Naive thymus-derived CD8-positive, alpha-beta T cell (primary cell): Measurements from ENCODE around the gene ST8SIA2. TPM values are rescaled to one million over a fixed set of nuclear protein-coding genes. Genes with fewer than 3 reads are reported as not detected.
A peak's percentile ranks its signal among the peaks of the same experiment; 100 is the strongest.

Source experiments
- ATAC-seq, 2 donors: fragments of 150-1000 bp; cut with Tn5 transposase in 1 of 2; sonication (Bioruptor Pico), chemical (Tn5 transposase) in 1 of 2; 1 replicate in 1 of 2; 2 replicates in 1 of 2; pipeline ENCODE4 v1.10.0; 2021; ENCODE audit warnings: mild to moderate bottlenecking in 2 of 2, moderate library complexity in 2 of 2
- POLR2A ChIA-PET: fragments of 350-600 bp; sonication (Branson Sonifier 250); formaldehyde crosslinking; loops from one replicate; lab custom pipeline; 2021; ENCODE audit warnings: antibody characterized with exemption; lab: Charles Lee
- DNase-seq, 10 donors: peaks; one replicate each; pipeline versions ENCODE4 v3.0.0 to v3.0.0-alpha.2; 2020 to 2022
- H3K27ac Mint-ChIP-seq, 10 donors: one replicate each; pipeline ENCODE4 v1.8.0; 2020 to 2022; ENCODE audit warnings: mild to moderate bottlenecking in 10 of 10, mixed read lengths in 10 of 10, moderate library complexity in 4 of 10, inconsistent platforms in 1 of 10
- H3K27me3 Mint-ChIP-seq, 5 donors: one replicate each; pipeline ENCODE4 v1.8.0; 2021 to 2022; ENCODE audit warnings: mixed read lengths in 5 of 5
- H3K36me3 Mint-ChIP-seq, 3 donors: one replicate each; pipeline ENCODE4 v1.8.0; 2020 to 2022; ENCODE audit warnings: mixed read lengths in 3 of 3, mild to moderate bottlenecking in 2 of 3, inconsistent platforms in 1 of 3
- H3K4me1 Mint-ChIP-seq, 4 donors: one replicate each; pipeline ENCODE4 v1.8.0; 2021 to 2022; ENCODE audit warnings: mixed read lengths in 4 of 4
- H3K4me3 Mint-ChIP-seq, 10 donors: one replicate each; pipeline ENCODE4 v1.8.0; 2020 to 2022; ENCODE audit warnings: mild to moderate bottlenecking in 10 of 10, mixed read lengths in 10 of 10, moderate library complexity in 6 of 10, inconsistent platforms in 1 of 10
- H3K9me3 Mint-ChIP-seq, 9 donors: one replicate each; pipeline ENCODE4 v1.8.0; 2020 to 2022; ENCODE audit warnings: mixed read lengths in 9 of 9, mild to moderate bottlenecking in 3 of 9, inconsistent platforms in 1 of 9, moderate library complexity in 1 of 9
- polyA plus RNA-seq, 3 donors: library from polyadenylated mRNA; unstranded; fragments of 300-500 nt; fragmentation: Illumina TruSeq; gene quantifications; one replicate each; pipeline ENCODE4 v1.2.3, GENCODE V29; 2021
- total RNA-seq, 8 experiments: library from RNA in 2 of 8; stranded (reverse) in 2 of 8; gene quantifications; one replicate each; pipeline ENCODE4 v1.2.3 and lab custom pipeline; 2021 to 2026

ST8SIA2 gene
- total and polyA plus RNA-seq, 5 experiments from 2014 or later, result not detected

DNA sequence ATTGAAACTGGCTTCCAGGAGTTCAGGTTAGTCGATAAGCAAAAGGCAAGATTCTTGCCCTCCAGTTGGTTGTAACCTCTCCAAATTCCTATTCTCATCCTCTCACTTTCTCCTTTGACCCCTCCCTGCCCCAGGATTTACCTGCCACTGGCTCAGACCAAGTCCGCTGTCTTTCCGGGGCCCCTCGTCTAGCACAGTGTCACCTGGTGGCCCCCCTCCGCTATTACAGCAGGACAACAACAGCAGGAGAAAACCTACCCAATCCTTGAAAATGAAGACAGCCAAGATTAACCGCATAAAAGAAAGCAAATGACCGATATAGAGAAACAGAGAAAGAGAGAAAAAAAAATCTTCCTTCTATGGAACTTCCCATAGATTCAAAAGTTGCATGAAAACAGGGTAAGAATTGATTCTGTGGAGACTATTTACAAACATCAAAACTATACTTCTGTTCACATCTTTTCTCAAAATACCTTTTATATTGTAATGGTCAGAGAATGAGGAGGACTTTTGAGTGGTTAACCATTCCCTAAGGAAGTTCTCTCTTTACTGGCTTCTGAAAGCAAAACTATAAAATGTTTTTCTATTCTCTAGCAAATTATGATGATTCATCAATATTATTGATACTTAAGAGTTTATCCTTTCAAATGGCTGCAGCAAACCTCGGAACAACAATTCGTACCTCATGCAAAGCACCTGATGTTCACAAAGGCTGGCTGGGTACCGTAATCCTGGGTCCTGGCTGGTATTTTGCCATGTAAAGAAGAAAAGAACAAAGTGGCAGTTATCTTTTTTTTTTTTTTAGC, 10.0 kb upstream of the ST8SIA2 start:
- ATAC-seq (no peak), DNase-seq (peak in 1 of 10 donors; percentile 1)
- Mint-ChIP-seq H3K4me1 (no peaks in the 10 kb centered on the region), H3K9me3 (peaks cover 0 to 16% (median 4%) of the 10 kb centered on the region in 9 donors), H3K27me3 (peaks cover 23 to 63% (median 30%) of the 10 kb centered on the region in 5 donors), H3K4me3 (no peak overlapping the region), H3K36me3 (peaks cover 0 to 3% (median 0%) of the 10 kb centered on the region in 3 donors), H3K27ac (no peak overlapping the region)
- POLR2A ChIA-PET, result no interaction called here

DNA sequence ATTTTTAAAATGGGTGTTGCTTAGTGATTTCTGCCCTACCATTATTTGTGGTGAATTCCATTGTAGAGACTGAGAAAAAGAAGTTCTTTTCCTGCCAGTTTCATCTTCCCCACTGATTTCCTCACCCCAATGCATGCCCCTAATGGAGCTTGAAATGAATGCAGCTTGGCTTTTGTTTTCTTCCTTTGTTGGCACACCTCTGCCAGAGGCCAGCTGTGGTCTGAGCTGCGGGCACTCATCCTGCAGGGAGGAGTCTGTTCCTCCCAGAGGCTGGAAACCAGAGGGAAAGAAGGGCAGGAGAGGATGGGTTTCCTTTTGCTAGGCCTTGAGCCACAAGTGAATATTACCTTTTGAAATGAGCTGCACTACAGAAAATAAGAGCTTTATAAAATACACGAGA, 9.3 kb upstream of the ST8SIA2 start:
- H3K4me1 Mint-ChIP-seq, result no peaks in the 10 kb centered on the region
- no peak overlapping the region for H3K4me3 Mint-ChIP-seq
- no peak for ATAC-seq

GRCh38 chr15:92385096-92385495, 8.6 kb upstream of the ST8SIA2 start:
- no peak overlapping the region for H3K4me3 Mint-ChIP-seq
- no peak overlapping the region for H3K27ac Mint-ChIP-seq
- H3K36me3 Mint-ChIP-seq, result no peaks in the 10 kb centered on the region
- DNase-seq (no peak), ATAC-seq (no peak)
- no peaks in the 10 kb centered on the region for H3K4me1 Mint-ChIP-seq
- peaks cover 31 to 74% (median 37%) of the 10 kb centered on the region in 5 donors for H3K27me3 Mint-ChIP-seq
- H3K9me3 Mint-ChIP-seq, result peaks cover 0 to 8% (median 0%) of the 10 kb centered on the region in 9 donors
- POLR2A ChIA-PET, result no interaction called here

More for the DNA sequence above, 9.3 kb upstream of the ST8SIA2 start:
- H3K27ac Mint-ChIP-seq, result no peak overlapping the region
- POLR2A ChIA-PET, result no interaction called here
- H3K27me3 Mint-ChIP-seq, result peaks cover 29 to 70% (median 32%) of the 10 kb centered on the region in 5 donors
- no peak for DNase-seq
- peaks cover 0 to 15% (median 2%) of the 10 kb centered on the region in 9 donors for H3K9me3 Mint-ChIP-seq
- peaks cover 0 to 2% (median 0%) of the 10 kb centered on the region in 3 donors for H3K36me3 Mint-ChIP-seq

GRCh38 chr15:92391640-92392039, 2.0 kb upstream of the ST8SIA2 start:
- H3K27me3 Mint-ChIP-seq, result peaks cover 47 to 82% (median 66%) of the 10 kb centered on the region in 5 donors
- no peak overlapping the region for H3K27ac Mint-ChIP-seq
- DNase-seq (peak in 1 of 10 donors; percentile 6), ATAC-seq (no peak)
- H3K4me1 Mint-ChIP-seq, result peaks cover 5 to 11% (median 10%) of the 10 kb centered on the region in 4 donors
- peaks cover 0 to 2% (median 0%) of the 10 kb centered on the region in 9 donors for H3K9me3 Mint-ChIP-seq
- H3K36me3 Mint-ChIP-seq, result peaks cover 0 to 2% (median 0%) of the 10 kb centered on the region in 3 donors
- POLR2A ChIA-PET, result no interaction called here
- no peak overlapping the region for H3K4me3 Mint-ChIP-seq

DNA sequence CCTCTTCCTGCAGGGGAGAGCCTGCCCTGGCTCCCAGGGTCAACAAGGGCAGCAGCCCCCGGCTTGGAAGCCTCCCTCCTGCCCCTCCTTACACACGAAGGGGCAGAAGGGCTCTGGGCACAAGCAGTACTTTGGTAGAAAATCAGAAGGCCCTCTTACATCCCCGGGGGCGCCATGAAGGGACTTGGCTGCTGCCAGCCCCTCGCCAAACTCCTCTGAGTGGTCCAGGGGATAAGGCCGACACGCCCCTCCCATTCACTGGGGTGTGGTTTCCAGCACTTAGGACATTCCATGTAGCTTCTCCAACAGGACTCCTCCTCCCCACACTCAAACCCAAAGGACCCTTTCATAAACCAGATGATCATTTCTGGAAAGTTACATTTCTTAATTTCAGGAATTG, 1.2 kb upstream of the ST8SIA2 start:
- Mint-ChIP-seq H3K4me1 (peaks cover 5 to 11% (median 10%) of the 10 kb centered on the region in 4 donors), H3K27ac (peak overlapping the region in 1 of 10 donors; percentile 11), H3K27me3 (peaks cover 45 to 82% (median 65%) of the 10 kb centered on the region in 5 donors), H3K36me3 (peaks cover 0 to 2% (median 0%) of the 10 kb centered on the region in 3 donors), H3K9me3 (peaks cover 0 to 2% (median 0%) of the 10 kb centered on the region in 9 donors), H3K4me3 (no peak overlapping the region)
- POLR2A ChIA-PET, result no interaction called here
- no peak for ATAC-seq
- DNase-seq, result no peak

DNA sequence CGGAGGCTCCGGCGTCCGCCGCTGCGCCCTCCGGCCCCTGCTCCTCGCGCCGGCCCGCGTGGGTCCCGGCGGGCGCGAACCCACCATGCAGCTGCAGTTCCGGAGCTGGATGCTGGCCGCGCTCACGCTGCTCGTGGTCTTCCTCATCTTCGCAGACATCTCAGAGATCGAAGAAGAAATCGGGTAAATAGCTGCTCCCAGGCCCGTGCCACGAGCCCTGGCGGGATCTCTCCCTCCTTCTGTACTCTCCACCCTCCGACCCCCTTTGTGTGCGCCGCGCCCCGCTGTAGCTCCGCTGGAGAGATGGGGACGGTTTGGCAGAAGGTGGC, 263 bp downstream of the ST8SIA2 start:
- ATAC-seq (no peak), DNase-seq (no peak)
- H3K4me1 Mint-ChIP-seq, result peaks cover 5 to 11% (median 10%) of the 10 kb centered on the region in 4 donors
- H3K27ac Mint-ChIP-seq, result no peak overlapping the region
- H3K27me3 Mint-ChIP-seq, result peaks cover 35 to 72% (median 56%) of the 10 kb centered on the region in 5 donors
- peaks cover 0 to 2% (median 0%) of the 10 kb centered on the region in 9 donors for H3K9me3 Mint-ChIP-seq
- H3K4me3 Mint-ChIP-seq, result no peak overlapping the region
- peaks cover 0 to 2% (median 0%) of the 10 kb centered on the region in 3 donors for H3K36me3 Mint-ChIP-seq
- POLR2A ChIA-PET, result no interaction called here

- DNase-seq, result no peak
- Mint-ChIP-seq H3K9me3 (peaks cover 0 to 2% (median 0%) of the 10 kb centered on the region in 9 donors), H3K4me1 (peaks cover 5 to 11% (median 10%) of the 10 kb centered on the region in 4 donors), H3K36me3 (peaks cover 0 to 2% (median 0%) of the 10 kb centered on the region in 3 donors), H3K4me3 (no peak overlapping the region), H3K27ac (peak overlapping the region in 1 of 10 donors; percentile 18), H3K27me3 (peaks cover 35 to 67% (median 50%) of the 10 kb centered on the region in 5 donors)
- POLR2A ChIA-PET, result no interaction called here
- no peak for ATAC-seq
Measured at GRCh38 chr15:92394309-92395097, 822 bp downstream of the ST8SIA2 start.

DNA sequence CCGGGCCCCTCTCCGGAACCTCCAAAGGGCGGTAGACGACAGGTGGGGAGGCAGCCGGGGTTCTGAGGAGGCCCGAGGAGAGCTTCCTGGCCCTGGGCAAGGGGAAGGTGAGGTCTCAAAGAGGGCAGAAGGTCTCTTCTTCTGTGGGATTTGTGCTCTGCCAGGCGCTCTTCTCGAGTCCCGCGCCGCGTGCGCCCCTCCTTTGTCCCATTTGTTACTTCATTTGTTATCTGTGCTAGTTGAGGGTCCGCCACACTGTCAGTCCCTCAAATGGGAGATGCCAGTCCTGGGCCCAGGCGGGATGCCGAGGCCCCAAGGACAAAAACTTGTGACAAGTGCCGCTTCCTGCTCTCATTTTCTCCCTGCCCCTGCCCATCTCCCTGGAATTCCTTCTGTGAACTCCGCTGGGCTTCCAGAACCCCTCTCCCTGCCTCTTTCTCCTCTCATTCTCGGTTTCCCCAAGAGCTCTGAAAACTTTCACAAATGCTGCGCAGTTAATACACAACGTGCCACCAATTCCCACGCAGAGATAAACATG, 1.5 kb downstream of the ST8SIA2 start:
- ATAC-seq (no peak), DNase-seq (no peak)
- Mint-ChIP-seq H3K4me1 (peaks cover 5 to 11% (median 10%) of the 10 kb centered on the region in 4 donors), H3K36me3 (peaks cover 0 to 2% (median 0%) of the 10 kb centered on the region in 3 donors), H3K4me3 (peak overlapping the region in 4 of 10 donors; percentile 12 to 49 (median 33)), H3K27me3 (peaks cover 33 to 68% (median 50%) of the 10 kb centered on the region in 5 donors), H3K27ac (no peak overlapping the region), H3K9me3 (peaks cover 0 to 2% (median 0%) of the 10 kb centered on the region in 9 donors)
- POLR2A ChIA-PET, result no interaction called here

- Mint-ChIP-seq H3K36me3 (peaks cover 0 to 2% (median 0%) of the 10 kb centered on the region in 3 donors), H3K4me3 (no peak overlapping the region)
- POLR2A ChIA-PET, result no interaction called here
Measured at GRCh38 chr15:92399271-92399950, 5.7 kb downstream of the ST8SIA2 start.

GRCh38 chr15:92400573-92400972, 6.9 kb downstream of the ST8SIA2 start:
- ATAC-seq (no peak), DNase-seq (no peak)
- POLR2A ChIA-PET, result no interaction called here
- Mint-ChIP-seq H3K4me1 (peaks cover 0 to 2% (median under 1%) of the 10 kb centered on the region in 4 donors), H3K9me3 (no peaks in the 10 kb centered on the region), H3K27ac (no peak overlapping the region), H3K27me3 (peaks cover 12 to 60% (median 29%) of the 10 kb centered on the region in 5 donors), H3K36me3 (no peaks in the 10 kb centered on the region), H3K4me3 (no peak overlapping the region)

More at GRCh38 chr15:92399271-92399950, 5.7 kb downstream of the ST8SIA2 start:
- H3K4me1 Mint-ChIP-seq, result peaks cover 5 to 11% (median 7%) of the 10 kb centered on the region in 4 donors
- no peak overlapping the region for H3K27ac Mint-ChIP-seq
- ATAC-seq (no peak), DNase-seq (no peak)
- peaks cover 15 to 68% (median 37%) of the 10 kb centered on the region in 5 donors for H3K27me3 Mint-ChIP-seq
- no peaks in the 10 kb centered on the region for H3K9me3 Mint-ChIP-seq

DNA sequence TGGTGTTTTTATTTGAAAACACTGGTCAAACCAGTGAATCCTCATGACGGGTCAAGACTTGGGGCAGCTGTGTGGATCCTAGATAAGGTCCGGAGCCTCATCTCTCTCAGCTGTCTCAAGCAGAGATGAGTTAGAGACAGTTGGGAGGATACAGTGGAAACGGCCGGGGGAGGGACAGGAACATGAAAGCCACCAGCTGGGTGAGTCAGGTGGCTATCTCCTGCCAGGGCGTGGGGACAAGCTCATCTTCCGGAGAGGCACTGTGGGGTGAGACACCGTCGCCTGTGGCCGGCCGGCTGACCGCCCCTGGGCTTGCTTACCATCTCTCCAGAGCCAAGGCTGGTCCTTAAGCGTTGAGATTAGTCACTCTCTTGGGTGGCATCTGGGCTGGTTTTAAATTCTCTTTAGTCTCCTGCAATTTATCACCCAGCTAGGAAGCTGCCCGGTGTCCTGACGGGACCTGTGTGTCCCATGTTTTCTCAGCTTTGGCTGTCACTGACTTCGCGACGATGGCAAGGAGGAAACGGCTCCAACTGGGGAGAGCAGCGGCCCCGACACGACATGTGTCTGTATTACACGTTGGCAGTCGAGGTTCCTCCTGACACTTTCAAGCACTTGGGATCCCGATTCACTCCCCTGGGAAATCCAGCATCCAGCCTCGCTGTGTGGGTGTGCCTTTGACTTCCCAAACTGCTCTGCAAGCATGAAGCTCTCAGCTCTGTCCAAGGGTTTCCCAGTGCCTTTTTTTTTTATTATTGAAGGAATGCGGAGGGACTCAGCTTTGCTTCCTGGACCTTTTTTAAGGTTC, 7.5 kb downstream of the ST8SIA2 start:
- no peaks in the 10 kb centered on the region for H3K9me3 Mint-ChIP-seq
- POLR2A ChIA-PET, result no interaction called here
- no peak for DNase-seq
- no peak overlapping the region for H3K27ac Mint-ChIP-seq
- H3K4me3 Mint-ChIP-seq, result no peak overlapping the region
- no peaks in the 10 kb centered on the region for H3K4me1 Mint-ChIP-seq
- ATAC-seq, result no peak
- H3K36me3 Mint-ChIP-seq, result no peaks in the 10 kb centered on the region
- H3K27me3 Mint-ChIP-seq, result peaks cover 5 to 54% (median 23%) of the 10 kb centered on the region in 5 donors
